HG02885 (cell line): ENCODE data around the gene SMG1.
A peak's percentile ranks its signal among the peaks of the same experiment; 100 is the strongest.
"Not testable (repeated sequence)": the region's sequence is repeated elsewhere in the genome, so short reads cannot be mapped to it uniquely, and the experiment has no call there.

Experiments
- ATAC-seq: cut with Tn5 transposase; IDR thresholded peaks from one replicate; pipeline ENCODE4 v1.9.1; 2021; ENCODE audit warnings: mild to moderate bottlenecking; ENCODE audit not compliant: unreplicated experiment, poor library complexity

Gene SMG1

GRCh38 chr16:18780460-18781026 lies 145.7 kb downstream of the SMG1 start:
- ATAC-seq, result not testable (repeated sequence)

GRCh38 chr16:18777664-18778063 lies 148.5 kb downstream of the SMG1 start:
- ATAC-seq, result not testable (repeated sequence)

DNA sequence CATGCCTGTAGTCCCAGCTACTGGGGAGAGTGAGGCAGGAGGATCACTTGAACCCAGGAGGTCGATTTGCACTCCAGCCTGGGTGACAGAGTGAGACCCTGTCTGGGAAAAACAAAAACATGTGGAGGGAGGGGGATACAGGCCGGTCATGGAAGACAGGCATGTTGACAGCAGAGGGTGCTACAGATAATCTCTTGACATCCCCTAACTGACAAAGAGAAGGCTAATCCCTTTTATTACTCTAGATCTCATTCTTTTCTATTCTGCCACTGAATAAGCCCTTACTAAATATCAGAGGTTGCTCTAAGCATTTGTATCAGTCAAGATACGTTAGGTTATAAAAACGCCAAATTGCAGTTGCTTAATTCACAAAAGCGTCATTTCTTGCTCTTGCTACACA lies 149.9 kb downstream of the SMG1 start:
- not testable (repeated sequence) for ATAC-seq

DNA sequence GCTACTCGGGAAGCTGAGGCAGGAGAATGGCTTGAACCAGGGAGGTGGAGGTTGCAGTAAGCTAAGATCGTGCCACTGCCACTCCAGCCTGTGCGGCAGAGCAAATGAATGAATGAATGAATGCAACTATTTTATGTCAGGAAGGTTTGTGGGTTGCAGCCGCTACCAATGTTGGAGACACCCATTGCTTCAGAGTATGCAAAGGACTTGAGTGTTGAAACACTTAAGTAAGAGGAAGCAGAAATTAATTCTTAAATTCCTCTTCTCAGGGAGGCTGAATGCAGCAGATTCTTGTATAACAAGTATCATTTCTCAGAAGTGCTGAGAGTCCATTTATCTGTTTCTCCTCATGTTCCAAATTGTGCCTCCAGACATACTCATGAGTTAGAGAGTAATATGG lies 151.6 kb downstream of the SMG1 start:
- ATAC-seq, result not testable (repeated sequence)

GRCh38 chr16:18772171-18772570 lies 154.0 kb downstream of the SMG1 start:
- ATAC-seq, result not testable (repeated sequence)

DNA sequence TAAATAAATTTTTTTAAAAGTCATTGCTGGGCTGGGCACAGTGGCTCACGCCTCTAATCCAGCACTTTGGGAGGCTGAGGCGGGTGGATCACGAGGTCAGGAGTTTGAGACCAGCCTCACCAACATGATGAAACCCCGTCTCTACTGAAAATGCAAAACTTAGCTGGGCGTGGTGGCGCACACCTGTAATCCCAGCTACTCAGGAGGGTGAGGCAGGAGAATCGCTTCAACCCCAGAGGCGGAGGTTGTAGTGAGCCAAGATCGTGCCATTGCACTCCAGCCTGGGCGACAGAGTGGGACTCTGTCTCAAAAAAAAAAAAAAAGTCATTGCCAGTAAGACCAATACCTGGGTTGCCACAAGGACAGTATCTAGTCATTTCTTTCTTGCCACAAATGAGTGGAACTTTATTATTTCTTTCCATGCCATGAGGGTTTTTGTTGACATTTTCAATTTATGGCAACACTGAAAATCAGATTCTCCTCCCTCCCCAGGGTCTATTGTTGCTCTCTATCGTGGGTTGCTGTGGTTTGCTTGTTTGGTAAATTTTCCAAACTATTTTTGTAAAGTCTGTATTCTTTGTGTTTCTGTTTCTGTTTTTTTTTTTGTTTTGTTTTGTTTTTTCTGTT lies 155.8 kb downstream of the SMG1 start:
- ATAC-seq, result not testable (repeated sequence)

- peak; percentile 61 for ATAC-seq
Observed at GRCh38 chr16:18767217-18767616, 159.0 kb downstream of the SMG1 start.

- peak; percentile 43 for ATAC-seq
Observed at GRCh38 chr16:18762713-18763112, 163.5 kb downstream of the SMG1 start.

- peak; percentile 63 for ATAC-seq
Observed at GRCh38 chr16:18759598-18760520, 166.3 kb downstream of the SMG1 start.

GRCh38 chr16:18757960-18758660 lies 168.1 kb downstream of the SMG1 start:
- not testable (repeated sequence) for ATAC-seq

DNA sequence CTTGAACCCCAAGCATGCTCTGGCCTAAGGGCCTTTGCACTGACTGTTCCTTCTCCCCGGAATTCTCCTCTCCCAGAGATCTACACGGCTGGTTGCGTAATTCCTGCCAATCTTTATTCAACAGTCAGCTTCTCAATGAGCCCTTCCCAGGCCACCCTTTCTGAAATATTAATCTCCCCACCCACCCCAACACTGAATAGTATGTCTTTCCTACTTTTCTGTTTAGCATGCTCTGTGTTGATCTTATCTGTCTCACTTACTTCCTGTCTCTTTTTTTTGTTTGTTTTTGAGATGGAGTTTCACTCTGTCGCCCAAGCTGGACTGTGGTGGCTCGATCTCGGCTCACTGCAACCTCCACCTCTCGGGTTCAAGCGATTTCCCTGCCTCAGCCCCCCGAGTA lies 169.6 kb downstream of the SMG1 start:
- ATAC-seq, result not testable (repeated sequence)
